Measurements from ENCODE around the gene FRA10AC1. TPM values are rescaled to one million over a fixed set of nuclear protein-coding genes. Genes with fewer than 3 reads are reported as not detected.

Gene FRA10AC1
- total RNA-seq, 6 donors from 2014 or later, result 7.4 to 28.9 (median 12.2) TPM

DNA sequence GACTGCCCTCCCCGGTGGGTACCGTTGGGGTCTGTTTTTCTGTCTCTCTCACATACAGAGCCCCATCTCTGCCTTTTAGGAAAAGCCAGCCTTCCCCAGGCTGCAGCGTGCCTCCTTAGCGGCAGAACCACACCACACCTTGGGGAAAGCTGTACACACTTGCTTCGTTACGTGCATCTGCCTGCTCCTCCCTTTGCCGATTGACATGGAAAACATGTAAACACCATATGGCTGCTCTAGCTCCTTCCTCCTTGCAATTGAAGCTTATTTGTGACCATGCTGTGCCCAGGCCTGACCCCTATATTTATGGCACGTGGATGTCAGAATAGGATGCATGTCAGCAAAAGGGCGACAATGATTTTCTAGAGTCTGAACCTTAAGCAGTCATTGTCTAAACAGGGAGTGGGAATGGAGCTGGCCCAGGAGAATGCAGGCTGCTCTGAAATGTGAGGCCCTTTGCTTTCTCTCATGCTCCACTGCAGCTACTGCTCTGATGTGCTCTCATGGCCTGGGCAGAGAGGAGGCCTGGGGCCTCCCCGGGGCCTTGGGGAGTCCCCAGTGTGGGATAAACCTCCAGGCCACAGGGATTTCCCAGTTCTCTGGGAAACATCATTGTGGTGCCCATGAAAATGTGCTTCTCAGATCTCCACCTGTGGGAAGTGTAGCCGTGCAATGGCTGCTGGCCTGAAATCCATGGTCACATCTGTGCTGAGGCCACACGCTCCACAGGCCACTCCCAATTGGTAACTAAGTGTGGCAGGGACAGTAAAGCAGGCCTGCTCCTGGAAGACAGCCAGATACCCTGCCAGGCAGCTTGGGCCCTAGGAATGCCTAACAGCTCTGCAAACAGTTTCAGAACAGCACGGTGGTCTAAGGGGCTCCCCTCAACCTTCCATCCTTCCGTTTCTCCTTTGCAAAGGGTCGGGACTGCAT lies 71.5 kb downstream of the FRA10AC1 start:
- TF ChIP-seq POLR2A (IDR thresholded peaks at IDR 0.05) (no peak), POLR2AphosphoS5 (IDR thresholded peaks at IDR 0.05) (no peak), CTCF (IDR thresholded peaks at IDR 0.05) (no peak), EP300 (IDR thresholded peaks at IDR 0.05) (no peak)
- Histone ChIP-seq H3K27me3 (no peaks in the 10 kb centered on the region), H3K9me3 (no peaks in the 10 kb centered on the region), H3K4me3 (no peak overlapping the region), H3K27ac (no peak overlapping the region), H3K4me1 (no peaks in the 10 kb centered on the region), H3K36me3 (no peaks in the 10 kb centered on the region)
- ATAC-seq (ENCODE audit: low FRiP score in 2 of 2) (no peak), DNase-seq (no peak)
- 80 to 82% methylated on average over 13 to 15 of the region's 15 CpGs for WGBS, 2 donors

DNA sequence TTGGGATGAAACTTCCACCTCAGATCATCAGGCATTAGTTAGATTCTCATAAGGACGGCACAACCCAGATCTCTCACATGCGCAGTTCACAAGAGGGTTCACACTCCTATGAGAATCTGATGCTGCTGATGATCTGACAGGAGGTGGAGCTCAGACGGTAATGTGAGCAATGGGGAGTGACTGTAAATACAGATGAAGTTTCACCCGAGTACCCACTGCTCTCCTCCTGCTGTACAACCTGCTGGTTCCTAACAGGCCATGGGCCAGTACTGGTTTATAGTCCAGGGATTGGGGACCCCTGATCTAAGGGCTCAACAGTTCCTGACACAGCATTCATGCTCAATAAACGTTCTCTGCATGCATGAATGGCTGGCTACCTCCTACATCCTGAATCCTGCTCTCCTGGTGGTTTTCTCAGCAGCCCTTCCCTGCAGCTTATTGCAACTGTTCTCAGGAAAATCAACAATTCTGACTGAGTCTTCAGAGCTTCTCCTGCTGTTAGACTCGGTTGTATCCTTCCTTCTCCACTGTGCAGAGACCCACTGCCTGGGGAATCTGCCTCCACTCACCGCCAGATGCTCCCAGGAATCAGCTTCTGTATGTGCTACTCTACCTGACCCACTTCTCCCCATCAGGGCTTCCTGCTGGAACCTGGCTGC lies 72.6 kb downstream of the FRA10AC1 start:
- ATAC-seq (ENCODE audit: low FRiP score in 2 of 2) (no peak), DNase-seq (no peak)
- H3K27me3 ChIP-seq, result no peaks in the 10 kb centered on the region
- 59 to 66% methylated on average over 7 of the region's 7 CpGs for WGBS, 2 donors
- TF ChIP-seq CTCF (IDR thresholded peaks at IDR 0.05), result no peak
- TF ChIP-seq POLR2AphosphoS5 (IDR thresholded peaks at IDR 0.05), result no peak
- no peak for TF ChIP-seq POLR2A (IDR thresholded peaks at IDR 0.05)
- TF ChIP-seq EP300 (IDR thresholded peaks at IDR 0.05), result no peak
- H3K4me3 ChIP-seq, result no peak overlapping the region
- no peaks in the 10 kb centered on the region for H3K9me3 ChIP-seq
- no peaks in the 10 kb centered on the region for H3K4me1 ChIP-seq
- no peaks in the 10 kb centered on the region for H3K36me3 ChIP-seq
- no peak overlapping the region for H3K27ac ChIP-seq

GRCh38 chr10:93628858-93629257 lies 73.5 kb downstream of the FRA10AC1 start:
- no peak for TF ChIP-seq CTCF (IDR thresholded peaks at IDR 0.05)
- TF ChIP-seq POLR2AphosphoS5 (IDR thresholded peaks at IDR 0.05), result no peak
- no peak for TF ChIP-seq POLR2A (IDR thresholded peaks at IDR 0.05)
- no peak for TF ChIP-seq EP300 (IDR thresholded peaks at IDR 0.05)
- no peaks in the 10 kb centered on the region for H3K36me3 ChIP-seq
- H3K4me1 ChIP-seq, result no peaks in the 10 kb centered on the region
- no peak for ATAC-seq (ENCODE audit: low FRiP score in 2 of 2)
- no peaks in the 10 kb centered on the region for H3K9me3 ChIP-seq
- no peak overlapping the region for H3K27ac ChIP-seq
- no peaks in the 10 kb centered on the region for H3K27me3 ChIP-seq
- DNase-seq, result no peak
- H3K4me3 ChIP-seq, result no peak overlapping the region
- whole genome bisulfite sequencing, 2 donors, result 86 to 91% methylated on average over 4 of the region's 4 CpGs

- TF ChIP-seq CTCF (IDR thresholded peaks at IDR 0.05), result no peak
- TF ChIP-seq POLR2AphosphoS5 (IDR thresholded peaks at IDR 0.05), result no peak
- no peak for TF ChIP-seq EP300 (IDR thresholded peaks at IDR 0.05)
- TF ChIP-seq POLR2A (IDR thresholded peaks at IDR 0.05), result no peak
- Histone ChIP-seq H3K36me3 (no peaks in the 10 kb centered on the region), H3K27me3 (no peaks in the 10 kb centered on the region), H3K27ac (no peak overlapping the region), H3K9me3 (no peaks in the 10 kb centered on the region), H3K4me3 (no peak overlapping the region), H3K4me1 (no peaks in the 10 kb centered on the region)
- WGBS, 2 donors, result 89 to 100% methylated on average over 1 of the region's 1 CpG
- no peak for ATAC-seq (ENCODE audit: low FRiP score in 2 of 2)
- no peak for DNase-seq
Measured at GRCh38 chr10:93622942-93623341, 79.5 kb downstream of the FRA10AC1 start.
